NCI-H345 treated with DMSO at 0.1 percent for 48 hours (cell line): ENCODE data around the gene GIGYF2.

Experiments
- DNase-seq: peaks from one replicate; lab custom pipeline; 2025; ENCODE audit not compliant: unreplicated experiment; lab: John Stamatoyannopoulos, UW

The GIGYF2 gene

DNA sequence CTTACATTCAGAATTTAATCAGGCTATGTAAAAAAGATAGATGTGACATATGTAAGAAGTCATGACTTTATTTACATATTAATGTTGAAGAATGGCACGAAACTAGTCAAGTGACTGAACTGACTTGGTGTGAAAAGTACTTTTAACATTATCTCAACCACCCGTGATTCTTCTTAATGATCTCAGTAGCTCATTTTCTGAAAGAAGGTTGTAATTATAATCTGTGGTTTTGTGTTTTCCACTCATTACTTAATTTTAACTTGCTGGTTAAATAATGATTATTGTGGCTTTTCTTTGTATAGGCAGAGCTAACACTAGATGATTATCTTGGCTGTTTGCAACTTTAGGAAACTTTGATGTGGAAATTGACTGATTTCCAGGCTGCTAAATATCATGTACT, 60.8 kb downstream of the GIGYF2 start:
- no peak for DNase-seq

DNA sequence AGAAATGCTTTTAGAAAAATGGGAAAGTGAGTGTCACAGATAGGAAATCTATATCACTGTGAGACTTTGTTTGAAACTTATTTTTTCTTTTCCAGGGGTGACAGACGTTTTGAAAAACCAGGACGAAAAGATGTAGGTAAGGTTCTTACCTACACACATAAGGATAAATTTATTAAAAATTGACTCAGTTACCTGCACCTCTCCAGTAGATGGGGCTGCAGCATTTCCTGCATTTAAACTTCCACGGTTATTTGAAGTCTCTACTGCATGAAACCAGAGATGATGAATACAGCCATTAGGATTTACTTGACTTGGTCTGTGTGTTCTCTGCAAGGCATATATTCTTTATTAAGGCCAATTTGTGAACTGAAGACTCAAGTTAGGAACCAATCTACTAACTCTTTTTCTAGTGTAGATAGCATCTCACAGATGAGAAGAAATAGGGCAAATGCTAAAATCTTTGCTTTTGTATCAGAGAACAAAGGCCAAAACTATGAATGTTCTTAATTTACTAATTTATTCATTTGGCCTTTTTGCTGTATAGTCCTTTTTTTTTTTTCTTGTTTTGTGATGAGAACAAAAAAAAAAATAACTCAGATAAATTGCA, 64.3 kb downstream of the GIGYF2 start:
- no peak for DNase-seq

GRCh38 chr2:232767866-232768265, 70.7 kb downstream of the GIGYF2 start:
- no peak for DNase-seq

GRCh38 chr2:232770207-232770606, 73.1 kb downstream of the GIGYF2 start:
- no peak for DNase-seq

GRCh38 chr2:232771870-232772269, 74.7 kb downstream of the GIGYF2 start:
- no peak for DNase-seq

- no peak for DNase-seq
Observed at GRCh38 chr2:232772531-232772930, 75.4 kb downstream of the GIGYF2 start.

- no peak for DNase-seq
Observed at GRCh38 chr2:232773815-232774214, 76.7 kb downstream of the GIGYF2 start.

GRCh38 chr2:232776435-232776834, 79.3 kb downstream of the GIGYF2 start, which contains the start of gene KCNJ13:
Gene KCNJ13 (minus strand): TSS chr2:232776565. CDS start chr2:232771362, 5,203 bp downstream.
- no peak for DNase-seq

- DNase-seq = no peak
Observed at GRCh38 chr2:232777276-232777675, 80.1 kb downstream of the GIGYF2 start.

DNA sequence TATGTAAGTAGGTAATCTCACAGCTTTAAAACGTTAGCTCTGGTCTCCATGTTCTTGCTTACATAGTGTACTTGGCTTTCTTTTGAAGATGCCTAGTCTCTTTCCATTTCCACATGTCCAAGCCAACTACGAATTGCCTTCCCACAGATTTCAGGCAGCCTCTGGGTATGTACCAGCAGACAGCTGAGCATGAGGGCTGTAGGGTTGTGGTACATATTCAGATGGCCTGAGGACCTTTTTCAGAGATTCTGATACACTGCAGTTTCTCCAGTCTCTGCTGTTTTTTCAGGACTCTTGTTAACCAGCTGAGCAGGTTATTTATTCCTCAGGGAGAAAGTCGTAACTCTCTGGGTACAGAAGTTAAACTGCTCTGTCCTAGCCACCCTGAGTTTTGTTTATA, 82.3 kb downstream of the GIGYF2 start:
- no peak for DNase-seq

- no peak for DNase-seq
Observed at GRCh38 chr2:232779934-232780333, 82.8 kb downstream of the GIGYF2 start.

GRCh38 chr2:232781765-232782164, 84.6 kb downstream of the GIGYF2 start:
- DNase-seq = no peak

DNA sequence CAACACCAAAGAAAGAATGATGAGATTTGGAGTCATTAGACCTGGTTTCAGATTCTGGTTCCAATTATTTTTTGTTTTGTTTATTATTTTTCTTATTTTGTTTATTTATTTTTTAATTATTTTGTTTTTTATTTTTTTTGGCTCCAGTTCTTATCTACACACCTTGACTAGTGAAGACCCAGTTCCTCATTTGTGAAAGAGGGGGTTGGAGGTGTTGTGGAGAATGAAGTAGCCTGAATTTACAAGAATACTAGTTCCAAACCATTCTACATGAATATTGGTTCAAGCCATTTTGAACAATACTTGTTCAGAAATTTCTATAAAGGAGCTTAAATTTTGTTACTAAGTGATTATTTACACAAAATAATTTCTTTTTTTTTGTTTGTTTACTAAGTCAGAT, 86.1 kb downstream of the GIGYF2 start:
- no peak for DNase-seq

- DNase-seq = no peak
Observed at GRCh38 chr2:232787806-232788205, 90.7 kb downstream of the GIGYF2 start.

GRCh38 chr2:232789082-232789481, 92.0 kb downstream of the GIGYF2 start:
- no peak for DNase-seq

DNA sequence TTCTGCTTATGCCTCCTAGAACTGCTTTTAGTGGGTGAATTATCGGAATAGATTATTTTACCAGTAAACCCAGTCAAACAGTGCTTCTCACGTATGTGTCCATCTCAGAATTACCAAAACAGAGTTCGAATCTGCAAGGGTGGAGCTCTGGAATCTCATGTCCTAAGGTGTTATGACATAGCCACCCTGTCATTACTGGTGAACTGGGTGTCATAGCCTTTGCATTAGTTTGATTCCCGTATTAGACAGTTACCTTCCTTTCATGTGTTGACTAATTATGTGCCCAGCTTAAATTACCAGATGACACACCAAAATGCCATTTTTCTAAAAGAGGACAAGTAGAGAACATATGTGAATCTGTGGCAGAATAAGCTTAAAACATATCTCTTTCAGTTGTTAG, 94.4 kb downstream of the GIGYF2 start:
- no peak for DNase-seq

DNA sequence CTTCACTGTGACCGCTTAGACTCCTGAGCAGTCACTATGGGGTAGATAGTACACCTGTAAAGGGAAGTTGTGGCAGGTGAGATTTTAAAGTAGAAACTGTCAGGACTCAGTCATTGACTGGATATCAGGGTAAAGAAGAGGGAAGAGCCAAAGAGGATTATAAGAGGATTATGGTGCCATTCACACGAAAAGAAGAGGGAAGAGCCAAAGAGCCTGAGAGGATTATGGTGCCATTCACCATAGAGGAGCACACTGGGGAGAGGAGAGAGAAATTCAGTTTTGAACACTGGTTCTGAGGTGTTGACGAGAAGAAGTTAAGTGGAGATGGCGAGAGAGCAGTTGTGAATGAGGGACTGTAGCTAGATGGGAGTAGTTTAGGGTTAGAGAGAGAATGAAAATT, 96.1 kb downstream of the GIGYF2 start:
- no peak for DNase-seq

DNA sequence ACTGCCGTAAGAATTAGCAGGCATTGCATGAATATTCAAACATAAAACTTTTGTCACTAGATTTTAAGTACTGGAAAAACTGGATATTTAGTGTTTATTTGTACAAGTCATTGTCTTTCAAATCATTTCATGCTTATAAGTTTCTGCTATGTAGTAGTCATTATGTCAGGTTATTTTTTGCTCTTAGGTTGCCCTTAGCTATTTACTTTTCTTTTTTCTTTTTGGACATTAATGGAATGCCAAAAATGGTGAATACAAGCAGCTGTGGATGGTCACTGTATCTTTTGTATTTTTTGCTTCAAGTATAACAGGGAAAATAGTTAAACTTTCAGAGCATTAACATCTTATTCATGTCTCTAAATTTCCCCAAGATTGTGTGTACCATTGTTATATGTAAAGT, 97.8 kb downstream of the GIGYF2 start:
- no peak for DNase-seq

DNA sequence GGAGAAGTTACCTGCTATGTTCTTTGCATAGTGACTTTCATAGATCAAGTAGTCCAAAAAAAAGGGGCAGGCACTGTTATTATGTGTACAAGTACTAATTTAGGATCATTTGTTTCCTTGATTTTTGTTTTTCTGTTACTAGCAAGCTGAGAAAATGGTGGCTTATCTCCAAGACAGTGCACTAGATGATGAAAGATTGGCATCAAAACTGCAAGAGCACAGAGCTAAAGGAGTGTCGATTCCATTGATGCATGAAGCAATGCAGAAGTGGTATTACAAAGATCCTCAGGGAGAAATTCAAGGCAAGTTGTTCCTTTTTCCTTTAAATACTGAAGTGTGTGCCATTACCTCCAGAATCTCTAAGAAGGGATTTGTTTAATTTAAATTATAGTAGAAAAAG, 98.8 kb downstream of the GIGYF2 start:
- DNase-seq = no peak

GRCh38 chr2:232798187-232798586, 101.1 kb downstream of the GIGYF2 start:
- no peak for DNase-seq

- no peak for DNase-seq
Observed at GRCh38 chr2:232800166-232800565, 103.0 kb downstream of the GIGYF2 start.

GRCh38 chr2:232802091-232802490, 105.0 kb downstream of the GIGYF2 start:
- no peak for DNase-seq

DNA sequence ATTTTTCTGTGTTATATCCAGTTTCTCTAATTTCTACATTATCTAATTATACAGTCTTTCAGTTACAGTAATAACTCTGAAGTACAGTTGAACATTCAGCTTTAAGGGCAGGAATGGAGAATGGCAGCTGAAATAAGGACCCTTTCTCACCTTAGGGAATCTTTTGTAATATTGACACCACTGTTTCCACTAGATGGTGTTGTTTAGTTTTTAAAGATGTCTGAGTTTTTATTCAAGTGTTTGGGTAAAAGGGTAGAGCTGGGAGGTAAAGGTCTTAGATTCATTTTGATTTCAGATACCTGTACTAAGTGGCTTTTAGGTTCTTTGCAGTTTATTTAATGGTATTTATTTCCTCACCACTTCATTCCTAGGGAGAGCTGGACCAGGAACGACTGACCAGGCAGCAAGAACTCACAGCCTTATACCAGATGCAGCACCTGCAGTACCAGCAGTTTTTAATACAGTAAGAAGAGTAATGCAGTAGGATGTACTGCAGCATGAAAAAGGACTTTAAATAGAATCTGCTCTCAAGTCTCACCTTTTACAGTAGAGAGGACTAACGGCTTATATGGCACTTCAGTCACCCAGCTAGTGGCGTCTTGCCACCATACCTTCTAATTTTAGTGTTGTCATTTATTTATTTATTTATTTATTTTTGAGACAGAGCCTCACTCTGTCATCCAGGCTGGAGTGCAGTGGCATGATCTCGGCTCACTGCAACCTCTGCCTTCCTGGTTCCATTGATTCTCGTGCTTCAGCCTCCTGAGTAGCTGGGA, 112.4 kb downstream of the GIGYF2 start:
- no peak for DNase-seq
